ENCODE results near the gene CENPX. TPM values are rescaled to one million over a fixed set of nuclear protein-coding genes. Genes with fewer than 3 reads are reported as not detected.

The CENPX gene
- total RNA-seq, 1 donor from 2014 or later = 58.5 TPM

DNA sequence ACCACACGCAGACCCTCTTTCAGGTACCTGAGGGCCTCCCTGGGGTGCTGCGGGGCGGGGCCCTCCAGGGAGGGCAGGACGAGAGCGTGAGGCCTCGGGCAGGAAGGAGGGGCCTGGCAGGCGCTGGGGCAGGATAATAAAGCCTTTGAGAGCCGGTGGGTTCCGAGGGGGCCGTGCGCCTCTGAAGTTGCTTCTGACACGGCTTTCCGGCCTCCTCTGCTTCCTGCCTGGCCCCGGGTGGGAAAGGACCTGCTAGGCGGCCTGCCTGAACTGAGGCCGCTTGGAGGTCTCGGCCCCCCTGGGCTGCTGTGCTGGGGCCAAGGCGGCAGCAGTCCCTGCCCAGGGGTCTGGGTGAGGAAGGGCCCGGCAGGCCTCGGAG, 10.4 kb downstream of the CENPX start:
- DNase-seq (ENCODE audit: low spot score) = no peak

DNA sequence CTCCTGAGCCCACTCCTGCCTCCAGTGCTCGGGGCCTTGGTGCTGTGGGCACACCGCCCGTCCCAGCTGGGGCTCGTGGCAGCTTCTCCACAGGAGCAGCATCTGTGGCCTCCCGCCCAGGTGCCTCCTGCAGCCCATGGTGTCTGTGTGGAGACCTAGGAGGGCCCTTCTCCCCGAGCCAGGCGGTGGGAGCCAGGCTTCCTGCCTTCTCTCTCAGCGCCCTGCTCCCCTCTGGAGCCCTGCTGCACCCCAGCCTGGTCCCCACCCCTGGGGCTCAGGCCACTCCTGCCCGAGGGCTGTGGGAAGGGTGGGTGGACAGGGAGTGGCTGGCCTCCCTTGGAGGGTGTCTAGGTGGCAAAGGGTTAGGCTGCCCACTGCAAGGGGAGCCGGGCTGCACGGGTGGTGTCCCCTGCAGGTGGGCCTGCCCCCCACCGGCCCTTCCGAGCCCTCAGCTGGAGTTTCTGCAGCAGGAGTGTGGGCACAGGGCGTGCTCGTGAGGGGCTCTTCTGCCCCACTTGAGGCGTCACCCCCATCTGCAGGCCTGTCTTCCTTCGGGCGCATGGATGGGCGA, 11.0 kb downstream of the CENPX start:
- no peak for DNase-seq (ENCODE audit: low spot score)

DNA sequence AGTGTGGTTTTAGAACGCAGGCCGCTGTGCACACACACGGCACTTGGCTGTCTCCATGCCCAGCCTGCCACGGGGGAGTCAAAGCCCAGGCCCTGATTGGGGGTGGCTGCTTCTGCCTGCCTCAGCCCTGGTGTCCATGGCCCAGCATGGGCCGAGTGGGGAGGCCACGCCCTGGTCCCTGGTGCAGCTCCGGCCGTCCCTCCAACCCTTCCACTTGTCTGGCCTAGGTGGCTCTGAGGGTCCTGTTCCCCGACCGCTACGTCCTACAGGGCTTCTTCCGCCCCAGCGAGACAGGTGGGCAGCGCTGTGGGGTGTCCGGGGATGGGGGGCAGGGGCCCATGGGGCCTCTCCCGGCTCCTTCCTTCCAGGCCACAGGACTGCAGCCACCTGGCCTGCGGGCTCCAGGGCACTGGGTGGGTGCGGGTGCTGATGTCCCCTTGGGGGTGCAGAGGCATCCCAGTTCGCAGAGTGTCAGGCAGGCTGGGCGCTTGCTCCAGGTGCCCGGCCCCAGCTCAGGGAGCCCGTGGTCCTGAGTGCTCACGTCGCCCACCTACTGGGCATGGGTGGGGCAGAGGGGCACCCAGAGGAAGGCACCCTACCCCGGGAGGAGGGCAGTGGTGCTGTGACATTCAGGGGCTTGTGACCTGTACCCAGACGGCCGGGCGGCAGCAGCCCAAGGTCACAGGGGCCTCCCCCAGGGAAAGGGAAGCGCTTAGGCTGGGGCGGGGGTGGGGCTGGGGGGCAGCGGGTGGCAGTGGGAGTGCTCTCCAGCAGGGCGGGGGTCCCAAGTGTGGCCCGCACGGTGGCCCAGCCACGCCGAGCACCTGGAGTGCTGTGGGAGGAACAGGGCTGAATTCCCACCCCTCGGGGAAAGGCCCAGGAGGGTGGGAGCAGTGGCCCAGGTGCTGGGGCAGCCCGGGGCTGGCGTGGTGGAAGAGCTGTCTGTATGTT, 11.8 kb downstream of the CENPX start:
- DNase-seq (ENCODE audit: low spot score) = no peak

DNA sequence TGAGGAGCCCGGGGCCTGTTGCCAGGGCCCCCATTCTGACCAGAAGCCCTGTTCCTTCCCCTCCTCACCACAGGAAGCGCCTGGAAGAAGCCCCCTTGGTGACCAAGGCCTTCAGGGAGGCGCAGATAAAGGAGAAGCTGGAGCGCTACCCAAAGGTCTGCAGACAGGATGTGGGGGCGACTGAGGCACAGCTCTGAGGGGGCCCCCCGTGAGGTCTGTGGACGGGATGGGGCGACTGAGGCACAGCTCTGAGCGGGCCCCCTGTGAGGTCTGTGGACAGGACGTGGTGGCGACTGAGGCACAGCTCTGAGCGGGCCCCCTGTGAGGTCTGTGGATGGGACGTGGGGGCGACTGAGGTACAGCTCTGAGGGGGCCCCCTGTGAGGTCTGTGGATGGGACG, 13.3 kb downstream of the CENPX start:
- DNase-seq (ENCODE audit: low spot score) = no peak

DNA sequence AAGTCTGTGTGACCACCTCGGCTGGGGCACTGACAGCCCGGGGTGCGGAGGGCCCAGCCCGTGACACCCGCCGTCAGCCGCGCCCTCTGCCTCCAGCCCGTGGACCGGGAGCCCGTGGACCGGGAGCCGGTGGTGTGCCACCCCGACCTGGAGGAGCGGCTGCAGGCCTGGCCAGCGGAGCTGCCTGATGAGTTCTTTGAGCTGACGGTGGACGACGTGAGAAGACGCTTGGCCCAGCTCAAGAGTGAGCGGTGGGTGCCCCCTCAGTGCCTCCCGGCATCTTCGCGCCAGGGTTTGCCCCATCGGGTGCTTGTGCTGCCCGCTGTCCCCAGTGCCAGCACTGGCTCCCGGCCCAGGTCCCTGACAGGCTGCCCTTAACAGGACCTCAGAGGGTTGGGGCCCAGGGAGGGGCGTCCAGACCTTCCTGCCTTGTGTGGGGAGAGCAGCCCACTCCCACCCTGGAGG, 13.7 kb downstream of the CENPX start:
- no peak for DNase-seq (ENCODE audit: low spot score)

DNA sequence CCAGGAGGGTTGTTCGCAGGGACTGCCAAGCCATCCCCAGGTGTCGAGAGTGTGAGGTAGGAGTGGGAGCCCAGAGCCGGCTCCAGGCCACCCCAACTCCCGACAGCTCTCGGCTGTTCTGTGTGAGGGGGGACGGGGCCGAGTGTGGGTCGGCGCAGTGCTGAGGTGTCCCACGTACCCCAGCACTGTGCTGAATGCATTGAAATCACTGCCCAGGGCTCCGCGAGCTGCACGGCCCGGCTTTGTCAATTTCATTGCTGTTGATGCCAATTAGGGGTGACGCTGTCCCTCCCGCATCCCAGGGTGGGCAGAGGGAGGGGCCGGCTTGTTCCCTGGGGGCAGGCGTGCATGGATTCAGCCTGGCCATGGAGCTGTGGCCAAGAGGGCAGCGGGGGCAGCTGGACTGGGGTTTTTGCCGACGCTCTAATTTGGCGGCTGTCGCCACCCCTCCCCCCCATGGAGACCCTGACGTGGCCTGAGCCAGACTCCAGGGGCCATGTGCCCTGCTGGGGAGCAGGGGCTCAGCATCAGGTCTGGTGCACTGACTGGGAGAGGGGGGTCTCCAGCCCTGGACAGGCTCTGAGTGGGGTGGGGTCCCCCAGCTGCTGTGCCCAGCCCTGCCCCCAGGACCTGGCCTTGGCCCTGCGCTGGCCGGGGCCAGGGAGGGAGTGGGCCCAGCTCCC, 14.3 kb downstream of the CENPX start:
- no peak for DNase-seq (ENCODE audit: low spot score)

DNA sequence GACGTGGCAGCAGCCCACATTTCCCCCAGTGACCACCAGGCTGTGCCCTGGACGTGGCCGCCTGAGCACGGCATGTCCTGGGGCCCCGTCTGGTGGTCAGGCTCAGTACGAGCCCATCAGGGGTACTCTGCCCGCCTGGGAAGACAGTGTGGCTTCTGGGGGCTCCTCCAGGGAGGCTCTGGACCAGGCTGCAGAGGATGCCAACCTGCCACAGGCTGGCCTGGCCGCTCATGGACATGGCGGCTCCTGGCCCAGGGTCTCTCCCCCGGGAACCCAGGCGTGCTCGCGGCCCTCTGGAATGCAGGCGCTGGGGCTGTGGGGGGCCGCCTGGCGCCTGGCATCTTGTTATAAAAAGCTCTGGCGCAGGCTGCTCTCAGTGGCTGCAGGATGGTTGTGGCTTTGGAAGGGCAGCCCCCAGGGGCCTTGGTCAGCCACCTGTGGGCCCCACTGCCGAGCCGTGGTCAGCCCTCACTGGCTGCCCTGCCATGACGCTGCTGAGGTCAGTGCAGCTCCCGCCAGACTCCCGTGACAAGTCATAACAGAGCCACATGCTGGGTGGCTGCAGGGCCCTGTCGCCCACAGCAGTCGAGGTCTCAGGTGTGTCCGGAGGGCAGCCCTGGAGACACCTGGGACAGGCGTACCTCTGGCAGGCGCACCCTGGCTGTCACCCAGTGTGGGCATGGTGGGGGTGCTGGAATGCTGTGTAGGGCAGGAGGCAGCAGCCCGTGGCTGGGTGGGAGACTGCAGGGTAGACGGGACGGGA, 15.0 kb downstream of the CENPX start:
- DNase-seq (ENCODE audit: low spot score) = no peak

DNA sequence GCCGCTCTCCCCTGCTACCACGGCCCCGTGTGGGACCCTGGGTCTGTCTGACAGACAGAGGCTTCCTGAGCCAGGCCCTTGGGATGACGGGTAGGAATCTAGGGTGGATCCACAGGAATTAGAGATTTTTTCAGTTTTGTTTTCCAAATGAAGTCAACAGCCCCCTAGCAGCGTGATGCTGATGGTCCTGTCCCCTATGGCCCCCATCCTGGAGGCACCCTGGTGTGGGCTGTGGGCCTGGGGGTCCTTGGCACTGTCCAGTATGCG, 15.5 kb downstream of the CENPX start:
- no peak for DNase-seq (ENCODE audit: low spot score)

DNA sequence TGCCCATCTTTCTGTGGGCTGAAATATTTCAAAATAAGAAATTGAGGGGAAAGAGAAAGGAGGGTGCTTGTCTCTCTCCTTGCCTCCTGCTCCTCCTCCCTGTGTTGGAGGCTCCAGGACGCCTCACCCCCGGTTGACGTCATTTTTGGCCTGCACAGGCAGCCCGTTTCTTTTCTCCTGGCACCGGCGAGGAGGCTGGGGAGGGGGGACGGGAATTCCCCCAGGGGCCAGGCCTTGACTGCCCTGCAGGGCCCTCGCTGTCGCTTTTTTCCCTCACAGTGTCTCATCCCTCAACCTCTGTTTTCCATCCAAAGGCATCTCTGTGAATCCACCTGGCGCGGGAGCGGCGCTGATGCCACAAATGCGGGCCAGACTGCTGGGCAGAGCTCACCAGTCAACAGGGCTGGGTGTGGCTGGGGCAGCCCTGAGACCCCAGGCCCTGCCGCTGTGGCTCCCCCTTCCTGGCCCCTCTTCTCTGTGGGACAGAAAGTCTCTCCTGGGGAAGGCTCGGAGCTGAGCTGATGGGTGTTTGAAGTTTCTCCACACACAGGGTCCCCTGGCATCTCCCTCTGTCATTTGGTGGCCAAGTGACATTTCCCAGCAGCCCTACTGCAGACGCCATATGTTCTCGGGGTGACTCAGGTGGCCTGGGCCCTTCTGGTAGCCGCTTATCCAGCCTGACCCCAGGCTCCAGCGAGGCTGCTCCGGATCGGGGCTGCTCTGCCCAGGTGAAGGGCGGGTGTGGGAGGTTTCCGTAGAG, 16.0 kb downstream of the CENPX start:
- no peak for DNase-seq (ENCODE audit: low spot score)

DNA sequence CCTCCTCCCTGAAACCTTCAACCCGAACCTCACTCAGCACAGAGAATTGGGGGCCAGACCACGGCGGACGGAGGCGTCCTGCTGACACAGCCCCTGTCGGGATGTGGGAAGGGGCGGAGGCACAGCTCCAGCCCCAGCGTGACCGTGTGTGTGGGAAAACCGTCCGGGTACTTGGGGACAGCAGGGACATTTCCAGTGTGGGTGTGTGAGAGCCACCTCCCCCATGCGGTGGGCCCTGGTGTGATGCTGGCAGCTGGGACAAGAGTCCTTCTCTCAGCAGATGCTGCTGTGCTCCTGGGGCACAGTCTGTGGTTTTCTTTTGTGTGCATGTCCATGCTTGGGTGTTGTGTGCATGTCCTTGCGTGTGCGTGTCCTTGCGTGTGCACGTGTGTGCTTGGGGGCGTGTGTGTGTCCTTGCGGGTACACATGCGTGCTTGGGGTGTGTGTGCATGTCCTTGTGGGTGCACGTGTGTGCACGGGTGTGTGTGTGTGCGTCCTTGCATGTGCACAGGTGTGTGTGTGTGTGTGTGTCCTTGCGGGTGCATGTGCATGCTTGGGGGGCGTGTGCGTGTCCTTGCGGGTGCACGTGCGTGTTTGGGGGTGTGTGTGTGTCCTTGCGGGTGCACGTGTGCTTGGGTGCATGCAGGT, 16.9 kb downstream of the CENPX start:
- DNase-seq (ENCODE audit: low spot score) = no peak

DNA sequence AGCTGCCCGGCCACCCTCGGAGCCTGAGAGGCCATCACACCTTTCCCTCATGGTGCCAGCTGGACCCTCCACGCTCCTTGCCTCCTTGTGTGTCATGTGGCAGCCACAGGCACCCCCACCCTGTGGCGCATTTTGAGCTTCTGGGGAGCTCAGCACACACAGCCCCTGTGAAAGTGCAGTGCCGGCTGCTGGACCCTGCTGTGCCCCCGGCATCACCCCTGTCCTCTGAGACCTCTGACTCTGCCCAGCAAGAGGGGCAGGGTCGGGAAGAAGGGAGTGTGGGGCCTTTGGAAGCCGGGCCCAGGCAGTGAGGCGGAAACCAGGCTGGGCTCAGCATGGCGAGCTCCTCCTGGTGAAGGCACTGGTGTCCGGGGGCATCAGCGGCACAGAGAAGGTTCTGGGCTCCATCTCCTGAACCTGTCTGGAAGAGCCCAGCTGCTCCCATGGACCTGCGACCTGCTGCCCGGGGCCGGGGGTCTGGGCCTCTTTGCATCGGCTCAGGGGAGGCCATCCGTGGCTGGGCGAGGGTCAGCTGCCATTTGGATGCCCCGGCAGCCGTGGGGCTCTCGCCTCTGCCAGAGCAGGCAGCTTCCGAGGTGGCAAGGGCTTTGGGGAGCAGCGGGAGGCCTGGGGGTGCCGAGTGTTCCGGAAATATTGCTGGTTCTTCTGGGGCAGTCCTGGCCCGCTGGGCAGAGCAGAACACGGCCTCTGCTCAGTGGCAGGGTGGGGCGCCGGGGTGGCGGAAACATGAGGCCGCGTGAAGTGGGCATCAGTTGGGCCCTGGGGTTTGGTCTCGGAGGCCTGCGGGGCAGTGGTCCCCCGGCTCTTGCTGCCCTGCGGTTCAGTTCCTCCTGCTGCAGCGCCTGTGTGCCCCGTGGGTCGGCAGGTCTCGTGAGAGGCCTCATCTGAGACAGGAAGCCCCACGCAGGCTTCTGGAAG, 17.9 kb downstream of the CENPX start:
- DNase-seq (ENCODE audit: low spot score) = no peak

DNA sequence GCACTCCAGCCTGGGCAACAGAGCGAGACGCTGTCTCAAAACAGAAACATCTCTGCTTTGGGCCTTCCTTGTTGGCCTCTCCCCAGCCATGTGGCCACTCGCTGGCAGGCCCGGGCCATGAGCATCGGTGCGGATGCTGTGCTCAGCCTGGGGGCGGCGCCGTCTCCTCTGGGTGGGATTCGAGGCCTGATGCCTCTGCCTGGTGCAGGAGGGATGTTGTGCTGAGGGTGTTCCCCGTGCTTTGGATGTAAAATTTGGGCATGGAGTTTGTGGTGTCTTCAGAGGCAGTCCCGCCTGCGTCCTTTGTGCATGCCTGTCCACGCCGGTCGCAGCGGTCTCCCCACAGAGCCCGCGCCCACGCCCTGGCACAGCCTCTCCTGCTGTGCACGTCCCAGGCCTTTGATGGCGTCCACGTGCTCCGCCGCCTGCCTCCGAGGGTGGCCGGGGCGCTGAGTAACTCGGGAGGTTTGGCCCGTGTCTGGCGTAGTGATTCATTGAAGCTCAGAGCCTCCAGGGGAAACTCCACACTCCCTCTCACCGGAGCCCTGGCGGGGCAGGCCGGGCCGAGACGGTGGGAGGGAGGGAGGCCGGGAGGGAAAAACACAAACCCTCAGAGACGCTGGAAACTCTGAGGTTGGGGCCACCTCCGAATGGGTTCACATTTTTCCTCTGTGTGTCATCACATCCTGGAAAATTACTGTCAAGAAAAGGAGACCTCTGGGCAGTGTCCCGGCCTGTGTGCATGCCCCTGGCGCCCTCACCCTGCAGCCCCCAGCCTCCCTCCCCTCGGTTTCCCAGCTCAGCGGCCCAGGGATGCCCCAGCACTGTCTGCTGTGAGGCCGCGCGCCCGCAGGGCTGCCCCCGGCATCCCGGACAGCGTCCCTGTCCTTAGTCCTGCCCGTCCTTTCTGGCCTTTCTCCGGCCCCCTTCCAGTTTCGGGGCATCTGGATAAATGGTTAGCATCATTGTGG, 19.0 kb downstream of the CENPX start:
- DNase-seq (ENCODE audit: low spot score) = peak; percentile 79

DNA sequence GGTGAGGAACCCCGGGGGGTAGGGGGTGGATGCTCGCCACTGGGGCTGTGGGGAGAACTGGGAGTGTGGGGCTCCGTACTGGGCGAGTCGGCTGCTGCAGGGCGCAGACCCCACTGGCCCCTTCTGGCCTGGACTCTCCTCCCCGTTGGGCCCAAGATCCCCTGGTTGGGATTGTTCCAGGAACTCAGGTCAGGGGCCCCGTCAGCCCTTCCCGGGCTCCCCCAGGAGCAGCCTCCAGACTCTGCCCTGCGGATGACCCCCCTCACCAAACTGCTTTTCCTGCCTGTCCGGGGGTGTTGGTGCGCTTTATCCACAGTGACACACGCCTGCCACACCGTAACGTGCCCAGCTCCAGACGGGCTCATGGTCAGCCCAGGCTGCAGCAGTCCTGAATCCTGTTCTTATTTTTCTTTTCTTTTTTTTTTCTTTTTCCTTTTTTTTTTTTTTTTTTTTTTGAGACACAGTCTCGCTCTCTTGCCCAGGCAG, 21.1 kb downstream of the CENPX start:
- no peak for DNase-seq (ENCODE audit: low spot score)

DNA sequence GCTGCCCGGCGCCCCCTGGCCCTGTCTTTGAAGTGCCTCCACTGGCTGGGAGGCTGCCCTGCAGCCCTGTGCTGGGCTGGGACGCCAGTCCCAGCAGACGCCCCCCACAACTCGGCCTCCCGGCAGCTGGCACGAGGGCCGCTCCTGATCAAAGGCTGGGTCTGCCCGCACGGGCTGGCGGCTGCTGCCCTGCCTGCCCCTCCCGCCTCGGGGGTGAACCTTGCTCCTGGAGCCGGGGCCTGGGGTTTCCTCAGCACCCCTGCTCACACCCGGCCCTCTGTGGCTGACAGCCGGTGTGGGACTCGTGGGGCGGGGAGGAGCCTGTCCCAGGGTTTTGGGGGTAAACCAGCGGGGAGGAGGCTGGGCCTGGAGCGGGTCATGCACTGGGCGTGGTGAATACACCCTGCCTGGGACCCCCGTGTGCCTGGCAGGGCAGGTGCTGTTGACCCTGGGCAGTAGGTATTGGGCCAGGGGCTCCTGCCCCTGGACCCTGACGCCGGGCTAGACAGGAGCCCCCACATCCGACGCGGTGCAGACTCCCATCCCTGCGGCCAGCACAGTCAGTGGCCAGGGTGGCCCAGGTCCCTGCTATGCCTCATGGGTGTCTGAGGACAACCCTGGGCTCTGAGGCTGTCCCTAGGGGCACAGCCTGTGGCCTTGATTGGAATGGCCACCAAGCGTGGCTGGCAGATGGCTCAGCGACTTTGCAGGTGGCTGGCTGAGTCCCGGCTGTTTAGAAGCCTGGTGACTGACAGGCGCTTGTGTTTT, 21.7 kb downstream of the CENPX start:
- DNase-seq (ENCODE audit: low spot score) = no peak

DNA sequence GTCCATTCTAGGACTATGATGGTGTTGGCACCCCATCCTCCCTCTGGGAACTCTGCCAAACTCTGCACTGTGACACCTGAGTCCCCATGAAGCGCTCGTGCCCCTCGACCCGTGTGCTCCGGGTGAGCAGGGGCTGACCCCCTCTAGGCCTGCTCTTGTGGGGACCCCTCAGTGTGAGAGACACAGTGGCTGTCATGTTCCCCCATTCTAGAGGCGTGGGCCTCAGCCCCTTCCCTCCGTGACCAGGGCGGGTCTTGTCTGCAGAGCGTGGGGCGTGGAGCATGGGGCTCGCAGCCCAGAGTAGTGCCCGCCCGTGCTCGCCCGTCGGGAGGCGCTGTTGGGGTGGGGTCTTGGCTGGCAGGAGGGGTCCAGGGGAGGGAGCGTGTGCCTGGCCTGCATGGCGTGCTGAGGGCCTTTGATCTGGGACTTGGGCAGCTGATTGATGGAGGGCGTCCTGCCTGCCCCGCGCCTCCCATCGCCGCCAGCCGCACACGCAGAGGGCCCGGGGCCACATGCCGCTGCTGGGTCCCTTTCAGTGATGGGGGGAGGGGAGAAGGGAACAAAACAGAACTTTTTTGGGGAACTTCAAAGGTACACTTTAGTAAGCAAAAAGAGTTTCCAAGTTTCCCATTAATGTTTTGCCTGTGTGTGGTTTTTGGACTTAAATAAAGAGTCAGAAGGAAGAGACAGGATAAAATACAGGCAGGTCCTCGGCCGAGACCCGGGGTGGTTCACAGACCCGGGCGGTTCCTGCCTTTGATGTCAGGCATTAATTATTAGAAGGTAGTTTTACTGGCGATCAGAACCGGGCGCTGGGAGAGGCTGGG, 22.5 kb downstream of the CENPX start:
- DNase-seq (ENCODE audit: low spot score) = no peak

DNA sequence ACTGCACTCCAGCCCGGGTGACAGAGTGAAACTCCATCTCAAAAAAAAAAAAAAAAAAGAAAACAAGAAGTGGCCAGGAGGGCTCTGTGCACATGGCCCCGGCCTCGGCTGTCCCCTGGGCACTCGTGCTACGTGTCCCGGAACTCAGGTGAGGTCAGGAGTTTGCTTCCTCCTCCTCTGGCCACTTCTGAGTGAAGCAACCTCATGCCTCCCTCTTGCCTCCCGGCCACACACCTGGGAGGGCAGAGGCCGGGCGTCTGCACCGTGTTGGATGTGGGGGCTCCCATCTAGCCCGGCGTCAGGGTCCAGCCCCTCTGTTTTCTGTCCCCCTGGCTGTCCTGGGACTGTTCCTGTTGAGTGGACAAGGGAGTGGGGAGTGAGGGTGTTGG, 23.1 kb downstream of the CENPX start:
- no peak for DNase-seq (ENCODE audit: low spot score)
